GM18909 (cell line): ENCODE data around the gene NCOA4.
"Not testable (repeated sequence)": the region's sequence is repeated elsewhere in the genome, so short reads cannot be mapped to it uniquely, and the experiment has no call there.

Experiments
- ATAC-seq: cut with Tn5 transposase; IDR thresholded peaks from one replicate; pipeline ENCODE4 v1.9.1; 2021; ENCODE audit warnings: mild to moderate bottlenecking; ENCODE audit not compliant: unreplicated experiment, poor library complexity

NCOA4 gene

GRCh38 chr10:46022978-46023702 is 7.3 kb downstream of the NCOA4 start:
- ATAC-seq, result peak; percentile 95

- no peak for ATAC-seq
These were observed 10.1 kb downstream of the NCOA4 start for GRCh38 chr10:46020344-46020657.

- ATAC-seq, result no peak
These were observed 10.7 kb downstream of the NCOA4 start for GRCh38 chr10:46019569-46020343.

GRCh38 chr10:46019177-46019528 is 11.3 kb downstream of the NCOA4 start:
- no peak for ATAC-seq

- no peak for ATAC-seq
These were observed 11.8 kb downstream of the NCOA4 start for GRCh38 chr10:46018453-46019176.

GRCh38 chr10:46017733-46018132 is 12.7 kb downstream of the NCOA4 start:
- ATAC-seq, result no peak

- ATAC-seq, result no peak
These were observed 13.6 kb downstream of the NCOA4 start for GRCh38 chr10:46016811-46017210.

GRCh38 chr10:46016190-46016589 is 14.2 kb downstream of the NCOA4 start:
- ATAC-seq, result no peak

- ATAC-seq, result no peak
These were observed 15.6 kb downstream of the NCOA4 start for GRCh38 chr10:46014683-46015405.

- ATAC-seq, result no peak
These were observed 16.2 kb downstream of the NCOA4 start for GRCh38 chr10:46014206-46014605.

GRCh38 chr10:46012746-46013145 is 17.7 kb downstream of the NCOA4 start:
- ATAC-seq, result no peak

- no peak for ATAC-seq
These were observed 24.2 kb downstream of the NCOA4 start for GRCh38 chr10:46006219-46006618.

- ATAC-seq, result no peak
These were observed 25.0 kb downstream of the NCOA4 start for GRCh38 chr10:46005383-46005782.

- no peak for ATAC-seq
These were observed 25.5 kb downstream of the NCOA4 start for GRCh38 chr10:46004963-46005362.

GRCh38 chr10:46002916-46003693 is 27.3 kb downstream of the NCOA4 start:
- no peak for ATAC-seq

- ATAC-seq, result not testable (repeated sequence)
These were observed 28.2 kb downstream of the NCOA4 start for GRCh38 chr10:46002189-46002687.

GRCh38 chr10:46001187-46001756 is 29.2 kb downstream of the NCOA4 start:
- ATAC-seq, result no peak

GRCh38 chr10:46000538-46000937 is 29.9 kb downstream of the NCOA4 start:
- no peak for ATAC-seq

- ATAC-seq, result not testable (repeated sequence)
These were observed 30.5 kb downstream of the NCOA4 start for GRCh38 chr10:45999955-46000354.
